SU-DHL-6 (cell line): Measurements from ENCODE around the gene ZNF609.

Experiments
- H2AFZ ChIP-seq: fragments of 200-600 bp; sonication (generic); 2 replicates; pipeline ENCODE4 v1.6.1; 2014; ENCODE audit warnings: low read depth, mild to moderate bottlenecking, moderate library complexity, mixed read lengths, antibody characterized with exemption, low read length; ENCODE audit not compliant: severe bottlenecking
- H3F3A ChIP-seq: fragments of 200-600 bp; shearing (Covaris generic); 2 replicates; pipeline ENCODE4 v1.6.0; 2016; ENCODE audit warnings: antibody characterized with exemption, mild to moderate bottlenecking; ENCODE audit not compliant: insufficient read depth
- H3K27ac ChIP-seq: fragments of 200-600 bp; sonication (generic); 2 replicates; pipeline ENCODE4 v1.5.1; 2016; ENCODE audit warnings: low read depth, mild to moderate bottlenecking, low read length, moderate library complexity, mixed read lengths
- H3K27me3 ChIP-seq: fragments of 200-600 bp; sonication (generic), shearing (Covaris generic); 2 replicates; pipeline ENCODE4 v1.6.0; 2014; ENCODE audit warnings: mild to moderate bottlenecking, low read length
- H3K36me3 ChIP-seq: fragments of 200-600 bp; sonication (generic); 2 replicates; pipeline ENCODE4 v1.6.1; 2014; ENCODE audit warnings: mild to moderate bottlenecking, low read length, mixed read lengths
- H3K4me2 ChIP-seq: fragments of 300-600, 200-600 bp; shearing (Covaris generic), sonication (generic); 2 replicates; pipeline ENCODE4 v1.6.0; 2014; ENCODE audit warnings: low read length, low read depth, mild to moderate bottlenecking; ENCODE audit not compliant: poor library complexity, severe bottlenecking
- H3K4me3 ChIP-seq: fragments of 200-600 bp; sonication (generic); 2 replicates; pipeline ENCODE4 v1.5.1; 2014; ENCODE audit warnings: antibody characterized with exemption, low read length, mild to moderate bottlenecking, mixed read lengths; ENCODE audit not compliant: insufficient read depth, poor library complexity, severe bottlenecking
- H3K79me2 ChIP-seq: fragments of 200-600 bp; sonication (generic); 2 replicates; pipeline ENCODE4 v1.6.1; 2014; ENCODE audit warnings: mild to moderate bottlenecking, low read length, moderate library complexity; ENCODE audit not compliant: insufficient read depth
- H3K9ac ChIP-seq: fragments of 200-600 bp; sonication (generic); 2 replicates; pipeline ENCODE4 v1.7.0; 2014; ENCODE audit warnings: mild to moderate bottlenecking, low read length
- H3K9me2 ChIP-seq: fragments of 200-600 bp; sonication (generic); replicated peaks from 2 replicates; pipeline ENCODE4 v1.6.1; 2014; ENCODE audit warnings: low read length; ENCODE audit not compliant: insufficient read depth
- H3K9me3 ChIP-seq: fragments of 200-600 bp; sonication (generic); 2 replicates; pipeline ENCODE4 v1.6.1; 2014; ENCODE audit warnings: low read length, mixed read lengths; ENCODE audit not compliant: insufficient read depth
- H4K20me1 ChIP-seq: fragments of 200-600 bp; sonication (generic); 2 replicates; pipeline ENCODE4 v1.6.1; 2014; ENCODE audit warnings: low read depth, mild to moderate bottlenecking, antibody characterized with exemption, low read length, moderate library complexity, mixed read lengths
- CTCF ChIP-seq: fragments of 200-600 bp; sonication (generic); IDR thresholded peaks from one replicate; pipeline ENCODE4 v1.5.1; 2017; ENCODE audit warnings: antibody characterized with exemption, mild to moderate bottlenecking, low read length, moderate library complexity; ENCODE audit not compliant: insufficient read depth, poor library complexity, severe bottlenecking
- EZH2phosphoT487 ChIP-seq: fragments of 200-600 bp; sonication (generic), shearing (Covaris generic); conservative IDR thresholded peaks from 2 replicates; pipeline ENCODE4 v1.6.1; 2018; ENCODE audit warnings: mild to moderate bottlenecking, antibody characterized with exemption, low read length, moderate library complexity, mixed read lengths

Gene ZNF609

GRCh38 chr15:64694816-64695215 is 234.4 kb downstream of the ZNF609 start:
- Histone ChIP-seq H3K4me2 (no peak overlapping the region), H3K36me3 (no peaks in the 10 kb centered on the region), H3K9me2 (no peaks in the 10 kb centered on the region)

GRCh38 chr15:64695561-64695992 is 235.2 kb downstream of the ZNF609 start:
- Histone ChIP-seq H3K27ac (no peak overlapping the region), H3F3A (peaks cover 4% of the 10 kb centered on the region; the same call in 1 of the 2 replicates), H2AFZ (no peak overlapping the region), H3K36me3 (no peaks in the 10 kb centered on the region), H3K79me2 (peaks cover 45% of the 10 kb centered on the region), H3K9ac (no peak overlapping the region), H3K4me2 (no peak overlapping the region), H3K4me3 (no peak overlapping the region), H3K9me2 (no peaks in the 10 kb centered on the region), H4K20me1 (0 out of 2 replicates have a peak, but pooled peaks cover 5% of the 10 kb centered on the region), H3K9me3 (no peaks in the 10 kb centered on the region), H3K27me3 (no peaks in the 10 kb centered on the region)
- no peak for TF ChIP-seq EZH2phosphoT487
- TF ChIP-seq CTCF = no peak

More at GRCh38 chr15:64694816-64695215, 234.4 kb downstream of the ZNF609 start:
- Histone ChIP-seq H3K27ac (no peak overlapping the region), H3K79me2 (peaks cover 38% of the 10 kb centered on the region), H3K4me3 (no peak overlapping the region), H3K9ac (no peak overlapping the region), H3F3A (peaks cover 4% of the 10 kb centered on the region; the same call in 1 of the 2 replicates), H3K9me3 (no peaks in the 10 kb centered on the region), H4K20me1 (0 out of 2 replicates have a peak, but pooled peaks cover 5% of the 10 kb centered on the region), H3K27me3 (no peaks in the 10 kb centered on the region), H2AFZ (no peak overlapping the region)
- TF ChIP-seq CTCF (no peak), EZH2phosphoT487 (no peak)

- Histone ChIP-seq H3K36me3 (no peaks in the 10 kb centered on the region), H3K4me2 (no peak overlapping the region), H3K27ac (no peak overlapping the region), H3F3A (peaks cover 4% of the 10 kb centered on the region; the same call in 1 of the 2 replicates), H4K20me1 (0 out of 2 replicates have a peak, but pooled peaks cover 5% of the 10 kb centered on the region), H3K27me3 (no peaks in the 10 kb centered on the region), H3K4me3 (no peak overlapping the region), H3K9ac (no peak overlapping the region), H3K79me2 (peaks cover 52% of the 10 kb centered on the region), H2AFZ (no peak overlapping the region), H3K9me3 (no peaks in the 10 kb centered on the region), H3K9me2 (no peaks in the 10 kb centered on the region)
- no peak for TF ChIP-seq CTCF
- TF ChIP-seq EZH2phosphoT487 = no peak
These were observed 236.1 kb downstream of the ZNF609 start for GRCh38 chr15:64696481-64696880.
